Esophagus muscularis mucosa (tissue), 4 donors: ENCODE data around the gene KNG1. TPM values are rescaled to one million over a fixed set of nuclear protein-coding genes. Genes with fewer than 3 reads are reported as not detected.

ENCODE experiments used
- DNase-seq: peaks from one replicate; pipeline ENCODE4 v3.0.0-alpha.2; 2017; ENCODE audit errors: extremely low spot score
- H3K27ac ChIP-seq, 4 donors: fragments of 200-600 bp; sonication (generic); replicated peaks in 1 of 4; 1 replicate in 3 of 4; 2 replicates in 1 of 4; pipeline ENCODE4 v1.5.1; 2016 to 2019; ENCODE audit warnings: mild to moderate bottlenecking in 1 of 4
- H3K27me3 ChIP-seq, 4 donors: fragments of 200-600 bp; sonication (generic); one replicate each; pipeline versions ENCODE4 v1.5.1 to v1.6.0; 2016 to 2019
- H3K36me3 ChIP-seq, 4 donors: fragments of 200-600 bp; sonication (generic); one replicate each; pipeline ENCODE4 v1.5.1; 2016 to 2019
- H3K4me1 ChIP-seq, 4 donors: fragments of 200-600 bp; sonication (generic); one replicate each; pipeline ENCODE4 v1.5.1; 2016 to 2019
- H3K4me3 ChIP-seq, 4 donors: fragments of 200-600 bp; sonication (generic); 1 replicate in 2 of 4; 2 replicates in 2 of 4; pipeline ENCODE4 v1.5.1; 2016 to 2019; ENCODE audit warnings: mild to moderate bottlenecking in 4 of 4, moderate library complexity in 1 of 4
- H3K9me3 ChIP-seq, 4 donors: fragments of 200-600 bp; sonication (generic); 1 replicate in 3 of 4; 2 replicates in 1 of 4; pipeline ENCODE4 v1.5.1; 2016 to 2019
- EP300 ChIP-seq: sonication (generic); formaldehyde crosslinking; IDR thresholded peaks from one replicate; pipeline ENCODE4 v1.6.1; 2017; ENCODE audit warnings: antibody characterized with exemption
- POLR2A ChIP-seq: fragments of 450-650 bp; IDR thresholded peaks from one replicate; pipeline ENCODE4 v1.6.1; 2017; ENCODE audit warnings: antibody characterized with exemption, moderate library complexity, mild to moderate bottlenecking, low read depth
- POLR2AphosphoS5 ChIP-seq, 2 donors: sonication (generic); formaldehyde crosslinking; IDR thresholded peaks; one replicate each; pipeline ENCODE4 v1.6.1; 2017; ENCODE audit warnings: antibody characterized with exemption in 2 of 2
- WGBS: methylation state at CpG from one replicate; pipeline ENCODE4 v1.1.5; 2018; 5-methylcytosine and 5-hydroxymethylcytosine counted together
- intact Hi-C: fragments of 100-400 bp; cut with DNase I; formaldehyde crosslinking; loops from one replicate; pipeline ENCODE4 v1.15.1; 2023
- total RNA-seq, 4 donors: library from RNA; depleted of rRNA; stranded (reverse); fragments of >200 nt; gene quantifications; one replicate each; pipeline versions ENCODE4 v1.1.0 to v1.2.1, GENCODE V29; 2016
- TF ChIP-seq, protein P1 (sequence below), 3 experiments: fragments of 200-600 bp in 2 of 3; fragments of 450-650 bp in 1 of 3; sonication (generic) in 2 of 3; IDR thresholded peaks; one replicate each; pipeline ENCODE4 v1.5.1; 2017 to 2019; ENCODE audit warnings: antibody characterized with exemption in 3 of 3, mild to moderate bottlenecking in 2 of 3, moderate library complexity in 1 of 3

KNG1 gene
- total RNA-seq, 4 donors from 2014 or later = not detected

DNA sequence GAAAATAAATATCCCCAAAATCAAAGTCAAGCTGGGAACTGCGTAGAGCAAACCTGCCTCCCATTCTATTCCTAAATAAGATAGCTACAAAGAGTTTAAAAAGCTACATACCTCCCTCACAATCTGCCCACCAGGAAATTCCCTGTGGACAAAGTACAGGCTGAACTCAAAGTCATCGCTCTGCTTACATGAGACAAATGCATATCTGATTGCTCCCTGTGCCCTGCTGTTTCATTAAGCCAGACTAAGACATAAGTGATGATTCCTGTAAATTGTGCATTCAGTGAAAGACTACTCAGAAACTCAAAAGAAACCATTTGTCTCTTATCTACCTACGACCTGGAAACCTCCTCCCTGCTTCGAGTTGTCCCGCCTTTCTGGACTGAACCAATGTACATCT lies 37.7 kb downstream of the KNG1 start:
- intact Hi-C loops = no loop called here
- TF ChIP-seq POLR2AphosphoS5 (IDR thresholded peaks at IDR 0.05) (no peak), POLR2A (no peak), EP300 (no peak)
- TF ChIP-seq, protein P1, sequence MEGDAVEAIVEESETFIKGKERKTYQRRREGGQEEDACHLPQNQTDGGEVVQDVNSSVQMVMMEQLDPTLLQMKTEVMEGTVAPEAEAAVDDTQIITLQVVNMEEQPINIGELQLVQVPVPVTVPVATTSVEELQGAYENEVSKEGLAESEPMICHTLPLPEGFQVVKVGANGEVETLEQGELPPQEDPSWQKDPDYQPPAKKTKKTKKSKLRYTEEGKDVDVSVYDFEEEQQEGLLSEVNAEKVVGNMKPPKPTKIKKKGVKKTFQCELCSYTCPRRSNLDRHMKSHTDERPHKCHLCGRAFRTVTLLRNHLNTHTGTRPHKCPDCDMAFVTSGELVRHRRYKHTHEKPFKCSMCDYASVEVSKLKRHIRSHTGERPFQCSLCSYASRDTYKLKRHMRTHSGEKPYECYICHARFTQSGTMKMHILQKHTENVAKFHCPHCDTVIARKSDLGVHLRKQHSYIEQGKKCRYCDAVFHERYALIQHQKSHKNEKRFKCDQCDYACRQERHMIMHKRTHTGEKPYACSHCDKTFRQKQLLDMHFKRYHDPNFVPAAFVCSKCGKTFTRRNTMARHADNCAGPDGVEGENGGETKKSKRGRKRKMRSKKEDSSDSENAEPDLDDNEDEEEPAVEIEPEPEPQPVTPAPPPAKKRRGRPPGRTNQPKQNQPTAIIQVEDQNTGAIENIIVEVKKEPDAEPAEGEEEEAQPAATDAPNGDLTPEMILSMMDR (IDR thresholded peaks at IDR 0.05) = no peak
- no peak overlapping the region for H3K27ac ChIP-seq
- peaks cover 0 to 10% (median 0%) of the 10 kb centered on the region in 4 donors for H3K27me3 ChIP-seq
- no peaks in the 10 kb centered on the region for H3K9me3 ChIP-seq
- no peaks in the 10 kb centered on the region for H3K36me3 ChIP-seq
- WGBS = 92% methylated on average over 5 of the region's 5 CpGs
- DNase-seq = no peak
- no peaks in the 10 kb centered on the region for H3K4me1 ChIP-seq
- no peak overlapping the region for H3K4me3 ChIP-seq

DNA sequence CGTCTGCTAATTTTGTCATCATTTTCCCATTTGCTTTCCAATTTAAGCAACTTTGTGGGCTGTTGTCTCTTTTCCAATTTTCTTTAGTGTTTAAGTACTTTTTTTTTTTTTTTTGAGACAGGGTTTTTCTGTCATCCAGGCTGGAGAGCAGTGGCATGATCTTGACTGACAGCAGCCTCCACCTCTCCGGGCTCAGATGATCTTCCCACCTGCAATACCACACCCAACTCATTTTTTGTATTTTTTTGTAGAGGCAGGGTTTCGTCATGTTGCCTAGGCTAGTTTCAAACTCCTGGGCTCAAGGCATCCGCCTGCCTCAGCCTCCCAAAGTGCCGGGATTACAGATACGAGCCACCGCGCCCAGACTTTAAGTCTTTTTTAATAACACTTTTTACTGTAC lies 40.1 kb downstream of the KNG1 start:
- no peaks in the 10 kb centered on the region for H3K9me3 ChIP-seq
- 85% methylated on average over 8 of the region's 8 CpGs for WGBS
- TF ChIP-seq EP300 (no peak), POLR2AphosphoS5 (IDR thresholded peaks at IDR 0.05) (no peak), POLR2A (no peak)
- TF ChIP-seq, protein P1 (IDR thresholded peaks at IDR 0.05) = no peak
- no peaks in the 10 kb centered on the region for H3K4me1 ChIP-seq
- H3K27me3 ChIP-seq = peaks cover 0 to 10% (median 0%) of the 10 kb centered on the region in 4 donors
- H3K27ac ChIP-seq = no peak overlapping the region
- no peaks in the 10 kb centered on the region for H3K36me3 ChIP-seq
- no peak for DNase-seq
- intact Hi-C loops = no loop called here
- no peak overlapping the region for H3K4me3 ChIP-seq

DNA sequence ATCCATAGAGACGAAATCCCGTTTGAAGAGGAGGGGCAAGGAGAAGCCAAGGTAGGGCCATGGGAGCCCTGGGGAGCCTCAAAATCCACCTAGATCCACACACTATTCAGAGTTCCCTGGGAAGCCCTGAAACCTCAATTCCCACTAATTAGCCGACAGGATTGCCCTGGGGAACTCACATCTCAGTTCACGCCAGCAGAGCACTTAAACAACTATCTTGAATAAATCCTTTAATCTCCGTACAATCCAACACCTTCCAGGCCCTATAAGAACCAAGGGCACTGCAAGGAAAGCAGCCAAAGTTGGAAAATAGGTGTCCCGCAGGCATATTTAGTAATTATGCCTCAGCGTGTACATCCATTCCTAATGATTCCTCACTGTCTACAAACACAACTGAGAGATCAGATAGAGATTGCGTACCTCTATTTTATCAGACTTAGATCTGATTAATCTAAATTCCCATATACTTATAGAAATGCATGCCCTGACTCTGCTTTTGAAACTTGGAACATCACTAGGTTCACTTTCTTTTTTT lies 40.6 kb downstream of the KNG1 start:
- Histone ChIP-seq H3K36me3 (no peaks in the 10 kb centered on the region), H3K4me3 (no peak overlapping the region), H3K4me1 (no peaks in the 10 kb centered on the region), H3K27me3 (peaks cover 0 to 10% (median 0%) of the 10 kb centered on the region in 4 donors), H3K27ac (no peak overlapping the region), H3K9me3 (no peaks in the 10 kb centered on the region)
- TF ChIP-seq POLR2A (no peak), POLR2AphosphoS5 (IDR thresholded peaks at IDR 0.05) (no peak), EP300 (no peak)
- TF ChIP-seq, protein P1 (IDR thresholded peaks at IDR 0.05) = no peak
- no peak for DNase-seq
- 81% methylated on average over 7 of the region's 8 CpGs for WGBS
- intact Hi-C loops = no loop called here

DNA sequence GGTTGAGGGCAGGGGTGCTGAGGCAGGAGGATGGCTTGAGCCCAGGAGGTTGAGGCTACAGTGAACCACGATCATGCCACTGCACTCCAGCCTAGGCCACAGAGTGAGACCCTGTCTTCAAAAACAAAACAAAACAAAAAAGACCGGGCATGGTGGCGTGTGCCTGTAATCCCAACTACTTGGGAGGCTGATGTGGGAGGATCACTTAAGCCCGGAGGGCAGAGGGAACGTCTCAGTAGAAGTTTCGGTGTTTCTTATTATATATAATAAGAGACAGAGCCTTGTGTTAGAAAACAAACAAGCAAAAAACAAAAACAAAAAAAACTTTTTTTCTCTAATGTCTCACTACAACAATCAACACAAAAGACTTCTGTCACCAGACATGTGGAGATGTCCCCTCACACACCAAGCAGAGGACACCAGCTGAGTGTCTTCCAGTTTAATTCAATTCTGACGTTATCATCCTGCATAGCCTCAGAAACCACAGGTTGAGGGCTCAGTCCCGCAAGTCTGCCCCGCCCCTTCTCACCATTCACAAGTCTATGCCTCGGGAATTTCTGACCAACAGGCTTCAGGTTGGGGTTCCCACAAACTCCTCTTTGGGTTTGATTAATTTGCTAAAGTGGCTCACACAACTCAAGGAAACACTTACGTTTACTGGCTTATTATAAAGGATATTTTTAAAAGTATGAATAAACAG lies 42.2 kb downstream of the KNG1 start:
- Histone ChIP-seq H3K27ac (no peak overlapping the region), H3K4me1 (no peaks in the 10 kb centered on the region), H3K27me3 (peaks cover 0 to 10% (median 0%) of the 10 kb centered on the region in 4 donors), H3K9me3 (no peaks in the 10 kb centered on the region), H3K4me3 (no peak overlapping the region), H3K36me3 (no peaks in the 10 kb centered on the region)
- no peak for TF ChIP-seq POLR2AphosphoS5 (IDR thresholded peaks at IDR 0.05)
- TF ChIP-seq POLR2A = no peak
- no peak for TF ChIP-seq EP300
- TF ChIP-seq, protein P1 (IDR thresholded peaks at IDR 0.05) = no peak
- no peak for DNase-seq
- intact Hi-C loops = no loop called here
- 75% methylated on average over 11 of the region's 11 CpGs for WGBS
